RWPE2 (cell line): ENCODE measurements around the gene BIRC7.

Experiments used
- ATAC-seq: fragments of 200-7000 bp; cut with Tn5 transposase; 3 replicates; pipeline ENCODE4 v1.9.1; 2021; ENCODE audit warnings: low read depth
- DNase-seq: peaks from one replicate; pipeline ENCODE4 v3.0.0-alpha.2; 2020; ENCODE audit warnings: low spot score
- H3K27ac ChIP-seq: fragments of 450-650 bp; 2 replicates; pipeline ENCODE4 v1.5.1; 2017; ENCODE audit warnings: mild to moderate bottlenecking; ENCODE audit not compliant: poor library complexity, severe bottlenecking
- H3K27me3 ChIP-seq: fragments of 250-450 bp; sonication (Bioruptor Pico); 2 replicates; pipeline ENCODE4 v1.5.1; 2021; ENCODE audit warnings: mild to moderate bottlenecking, moderate library complexity; ENCODE audit not compliant: insufficient read depth, poor library complexity, severe bottlenecking
- H3K36me3 ChIP-seq: fragments of 250-450 bp; sonication (Bioruptor Pico); 2 replicates; pipeline ENCODE4 v1.5.1; 2020; ENCODE audit warnings: low read depth, mild to moderate bottlenecking, moderate library complexity
- H3K4me1 ChIP-seq: fragments of 250-450 bp; sonication (Bioruptor Pico); 2 replicates; pipeline ENCODE4 v1.5.1; 2021; ENCODE audit warnings: mild to moderate bottlenecking, moderate library complexity; ENCODE audit not compliant: insufficient read depth, poor library complexity, severe bottlenecking
- H3K4me3 ChIP-seq: fragments of 250-450 bp; sonication (Bioruptor Pico); 2 replicates; pipeline ENCODE4 v1.5.1; 2021; ENCODE audit warnings: mild to moderate bottlenecking, moderate library complexity; ENCODE audit not compliant: severe bottlenecking
- H3K9me3 ChIP-seq: fragments of 250-450 bp; sonication (Bioruptor Pico); 2 replicates; pipeline ENCODE4 v1.5.1; 2021; ENCODE audit warnings: mild to moderate bottlenecking, moderate library complexity; ENCODE audit not compliant: severe bottlenecking
- CTCF ChIP-seq: fragments of 450-650 bp; IDR thresholded peaks from one replicate; pipeline ENCODE4 v1.5.1; 2017; ENCODE audit warnings: mild to moderate bottlenecking, moderate library complexity; ENCODE audit not compliant: poor library complexity, severe bottlenecking

Gene BIRC7

GRCh38 chr20:63289311-63290135, 53.8 kb downstream of the BIRC7 start:
- ATAC-seq (no peak), DNase-seq (peak; percentile 81)
- H3K27me3 ChIP-seq: peaks cover 4% of the 10 kb centered on the region
- H3K4me3 ChIP-seq: no peak overlapping the region
- TF ChIP-seq CTCF: no peak
- H3K27ac ChIP-seq: no peak overlapping the region
- H3K4me1 ChIP-seq: no peaks in the 10 kb centered on the region
- H3K9me3 ChIP-seq: no peaks in the 10 kb centered on the region
- peaks cover 42% of the 10 kb centered on the region for H3K36me3 ChIP-seq
